ENCODE results near the gene ZBTB6. TPM values are rescaled to one million over a fixed set of nuclear protein-coding genes. Genes with fewer than 3 reads are reported as not detected.

Gene ZBTB6
- total and polyA plus RNA-seq, 9 of the 15 experiments (the other 6 are each of a cell fraction or from before 2014, with no cell fraction given): 1.4 to 7.2 (median 5.3) TPM

- TF ChIP-seq TBL1XR1 (IDR thresholded peaks at IDR 0.05; ENCODE audit: low read length in 2 of 2) (no peak), BRD4 (IDR thresholded peaks at IDR 0.05) (no peak), ZNF668 (CRISPR knock-in tag; IDR thresholded peaks at IDR 0.05) (0 out of 2 replicates have a peak, but pooled peaks have one; percentile 51), ZNF609 (CRISPR knock-in tag; IDR thresholded peaks at IDR 0.05; ENCODE audit: borderline replicate concordance) (no peak), ZNF318 (IDR thresholded peaks at IDR 0.05; ENCODE audit: borderline replicate concordance in 1 of 2, low read depth in 1 of 2) (no peak)
Measured at GRCh38 chr9:122904823-122905710, 8.1 kb downstream of the ZBTB6 start, which contains the start of gene RC3H2 (continued).
